Measurements from ENCODE around the gene TPST2. TPM values are rescaled to one million over a fixed set of nuclear protein-coding genes. Genes with fewer than 3 reads are reported as not detected.

TPST2 gene
- total RNA-seq, 2 experiments from 2014 or later, result 7.2 to 7.4 TPM

GRCh38 chr22:26540119-26540518, 49.8 kb downstream of the TPST2 start:
- DNase-seq (no peak), ATAC-seq (ENCODE audit: poor library complexity) (no peak)
- H3K4me3 Mint-ChIP-seq, result no peak overlapping the region
- Histone ChIP-seq H3K4me3 (ENCODE audit: low read length) (no peak overlapping the region), H3K27ac (ENCODE audit: low read depth in 1 of 2, low read length in 2 of 2) (no peak overlapping the region), H3K27me3 (ENCODE audit: control insufficient read depth in 1 of 2, insufficient read depth in 2 of 2, low read length in 2 of 2) (no peaks in the 10 kb centered on the region), H3K4me1 (ENCODE audit: insufficient read depth, low read length) (peaks cover 12% of the 10 kb centered on the region), H3K9me3 (ENCODE audit: control insufficient read depth in 1 of 2, insufficient read depth in 1 of 2, low read length in 2 of 2) (no peaks in the 10 kb centered on the region), H3K36me3 (ENCODE audit: insufficient read depth, low read length) (peaks cover 67% of the 10 kb centered on the region)
- H3K27me3 Mint-ChIP-seq, result no peaks in the 10 kb centered on the region
- peaks cover 46% of the 10 kb centered on the region for H3K36me3 Mint-ChIP-seq (ENCODE audit: low read depth)
- H3K4me1 Mint-ChIP-seq (ENCODE audit: low read depth), result peaks cover 6% of the 10 kb centered on the region
- CTCF ChIA-PET, result no interaction called here
- POLR2A ChIA-PET, result no interaction called here
- intact Hi-C loops (cut with DNase I, micrococcal nuclease), result no loop called here
- TF ChIP-seq CTCF (IDR thresholded peaks at IDR 0.05), result no peak
- no peaks in the 10 kb centered on the region for H3K9me3 Mint-ChIP-seq
- H3K27ac Mint-ChIP-seq, result no peak overlapping the region

GRCh38 chr22:26536762-26537134, 53.2 kb downstream of the TPST2 start:
- intact Hi-C loops (cut with DNase I, micrococcal nuclease), result no loop called here
- Mint-ChIP-seq H3K4me1 (ENCODE audit: low read depth) (no peaks in the 10 kb centered on the region), H3K27me3 (no peaks in the 10 kb centered on the region), H3K9me3 (no peaks in the 10 kb centered on the region), H3K36me3 (ENCODE audit: low read depth) (peaks cover 49% of the 10 kb centered on the region), H3K4me3 (no peak overlapping the region), H3K27ac (no peak overlapping the region)
- Histone ChIP-seq H3K27ac (ENCODE audit: low read depth in 1 of 2, low read length in 2 of 2) (no peak overlapping the region), H3K4me1 (ENCODE audit: insufficient read depth, low read length) (no peaks in the 10 kb centered on the region), H3K36me3 (ENCODE audit: insufficient read depth, low read length) (peaks cover 73% of the 10 kb centered on the region), H3K4me3 (ENCODE audit: low read length) (no peak overlapping the region), H3K27me3 (ENCODE audit: control insufficient read depth in 1 of 2, insufficient read depth in 2 of 2, low read length in 2 of 2) (no peaks in the 10 kb centered on the region), H3K9me3 (ENCODE audit: control insufficient read depth in 1 of 2, insufficient read depth in 1 of 2, low read length in 2 of 2) (no peaks in the 10 kb centered on the region)
- DNase-seq, result no peak
- POLR2A ChIA-PET, result interaction anchor here (0.6 to 1.0 kb wide), 2 partner anchors 31 to 122 kb away, joined by 3 read pairs; no protein-coding TSS in a partner anchor
- ATAC-seq (ENCODE audit: poor library complexity), result no peak
- CTCF ChIA-PET, result no interaction called here
- no peak for TF ChIP-seq CTCF (IDR thresholded peaks at IDR 0.05)

GRCh38 chr22:26536056-26536761, 53.7 kb downstream of the TPST2 start:
- no peak for DNase-seq
- no peak overlapping the region for H3K27ac ChIP-seq (ENCODE audit: low read depth in 1 of 2, low read length in 2 of 2)

More at GRCh38 chr22:26536056-26536761, 53.7 kb downstream of the TPST2 start:
- no peaks in the 10 kb centered on the region for H3K4me1 ChIP-seq (ENCODE audit: insufficient read depth, low read length)
- Mint-ChIP-seq H3K27ac (no peak overlapping the region), H3K27me3 (no peaks in the 10 kb centered on the region), H3K9me3 (no peaks in the 10 kb centered on the region), H3K36me3 (ENCODE audit: low read depth) (peaks cover 55% of the 10 kb centered on the region), H3K4me3 (no peak overlapping the region), H3K4me1 (ENCODE audit: low read depth) (no peaks in the 10 kb centered on the region)
- no peak for TF ChIP-seq CTCF (IDR thresholded peaks at IDR 0.05)
- ChIA-PET CTCF (no interaction called here), POLR2A (no interaction called here)
- no peak for ATAC-seq (ENCODE audit: poor library complexity)
- intact Hi-C loops (cut with DNase I, micrococcal nuclease), result no loop called here
- H3K4me3 ChIP-seq (ENCODE audit: low read length), result no peak overlapping the region
- H3K27me3 ChIP-seq (ENCODE audit: control insufficient read depth in 1 of 2, insufficient read depth in 2 of 2, low read length in 2 of 2), result no peaks in the 10 kb centered on the region
- peaks cover 75% of the 10 kb centered on the region for H3K36me3 ChIP-seq (ENCODE audit: insufficient read depth, low read length)
- H3K9me3 ChIP-seq (ENCODE audit: control insufficient read depth in 1 of 2, insufficient read depth in 1 of 2, low read length in 2 of 2), result no peaks in the 10 kb centered on the region
